CD4-positive, alpha-beta memory T cell (primary cell): ENCODE results near the gene RPRD1B. TPM values are rescaled to one million over a fixed set of nuclear protein-coding genes. Genes with fewer than 3 reads are reported as not detected.

ENCODE experiments used
- CTCF ChIA-PET: fragments of 350-600 bp; sonication (Branson Sonifier 250); formaldehyde crosslinking; loops from one replicate; lab custom pipeline; 2021; ENCODE audit warnings: inconsistent platforms; ENCODE audit not compliant: partially characterized antibody; lab: Charles Lee
- POLR2A ChIA-PET: fragments of 350-600 bp; sonication (Branson Sonifier 250); formaldehyde crosslinking; loops from one replicate; lab custom pipeline; 2021; ENCODE audit not compliant: partially characterized antibody; lab: Charles Lee
- DNase-seq, 5 donors: peaks; one replicate each; pipeline versions ENCODE4 v3.0.0 to v3.0.0-alpha.2; 2020 to 2022; ENCODE audit warnings: mixed read lengths in 1 of 5
- H3K27ac ChIP-seq: one replicate; pipeline ENCODE4 v1.7.0; 2013; ENCODE audit warnings: low read depth, low read length
- H3K27me3 ChIP-seq: 2 replicates; pipeline ENCODE4 v1.7.0; 2013; ENCODE audit warnings: mild to moderate bottlenecking, low read length, moderate library complexity; ENCODE audit not compliant: insufficient read depth
- H3K36me3 ChIP-seq: 2 replicates; pipeline ENCODE4 v1.7.0; 2013; ENCODE audit warnings: mild to moderate bottlenecking, low read length, moderate library complexity; ENCODE audit not compliant: insufficient read depth
- H3K4me1 ChIP-seq: 2 replicates; pipeline ENCODE4 v1.7.0; 2013; ENCODE audit warnings: mild to moderate bottlenecking, low read length, moderate library complexity; ENCODE audit not compliant: insufficient read depth
- H3K4me3 ChIP-seq, 2 donors: one replicate each; pipeline ENCODE4 v1.7.0; 2013; ENCODE audit warnings: low read length in 2 of 2, mild to moderate bottlenecking in 1 of 2
- H3K9me3 ChIP-seq, 2 donors: one replicate each; pipeline ENCODE4 v1.7.0; 2013; ENCODE audit warnings: low read length in 2 of 2, control low read depth in 1 of 2; ENCODE audit not compliant: control insufficient read depth in 1 of 2
- H3K27ac Mint-ChIP-seq, 7 donors: one replicate each; pipeline ENCODE4 v1.8.0; 2020 to 2021; ENCODE audit warnings: mixed read lengths in 7 of 7, mild to moderate bottlenecking in 6 of 7, inconsistent platforms in 3 of 7, moderate library complexity in 3 of 7
- H3K27me3 Mint-ChIP-seq, 2 donors: one replicate each; pipeline ENCODE4 v1.8.0; 2020 to 2021; ENCODE audit warnings: mixed read lengths in 2 of 2
- H3K36me3 Mint-ChIP-seq, 2 donors: one replicate each; pipeline ENCODE4 v1.8.0; 2020 to 2021; ENCODE audit warnings: mixed read lengths in 2 of 2, inconsistent platforms in 1 of 2, mild to moderate bottlenecking in 1 of 2
- H3K4me1 Mint-ChIP-seq, 4 donors: one replicate each; pipeline ENCODE4 v1.8.0; 2020 to 2021; ENCODE audit warnings: mixed read lengths in 4 of 4, mild to moderate bottlenecking in 1 of 4
- H3K4me3 Mint-ChIP-seq, 8 donors: one replicate each; pipeline ENCODE4 v1.8.0; 2020 to 2021; ENCODE audit warnings: mixed read lengths in 8 of 8, mild to moderate bottlenecking in 7 of 8, moderate library complexity in 6 of 8, inconsistent platforms in 3 of 8
- H3K9me3 Mint-ChIP-seq, 8 donors: one replicate each; pipeline ENCODE4 v1.8.0; 2020 to 2021; ENCODE audit warnings: mixed read lengths in 8 of 8, mild to moderate bottlenecking in 5 of 8, inconsistent platforms in 3 of 8, moderate library complexity in 1 of 8
- intact Hi-C: fragments of 100-400 bp; cut with micrococcal nuclease; formaldehyde crosslinking; loops from one replicate; pipeline ENCODE4 v1.15.1; 2023
- polyA plus RNA-seq, 2 donors: library from polyadenylated mRNA; unstranded; fragments of 300-500 nt; fragmentation: Illumina TruSeq; gene quantifications; one replicate each; pipeline ENCODE4 v1.2.3, GENCODE V29; 2021
- total RNA-seq, 2 experiments: library from RNA; stranded (reverse); gene quantifications; one replicate each; pipeline ENCODE4 v1.2.3, GENCODE V29; 2021

Gene RPRD1B
- total and polyA plus RNA-seq, 4 experiments from 2014 or later, result 3.7 to 43.8 (median 24.7) TPM

GRCh38 chr20:37994512-37994911, 39.0 kb upstream of the RPRD1B start:
- Histone ChIP-seq H3K9me3 (no peaks in the 10 kb centered on the region), H3K27me3 (no peaks in the 10 kb centered on the region), H3K4me1 (peaks cover 11% of the 10 kb centered on the region), H3K27ac (no peak overlapping the region), H3K36me3 (peaks cover 52% of the 10 kb centered on the region), H3K4me3 (no peak overlapping the region)
- Mint-ChIP-seq H3K27ac (peak overlapping the region in 1 of 7 donors; percentile 24), H3K36me3 (peaks cover 60 to 76% of the 10 kb centered on the region in 2 donors), H3K9me3 (no peaks in the 10 kb centered on the region), H3K4me3 (no peak overlapping the region), H3K27me3 (no peaks in the 10 kb centered on the region), H3K4me1 (peaks cover 16 to 26% (median 20%) of the 10 kb centered on the region in 4 donors)
- DNase-seq, result no peak
- ChIA-PET POLR2A (interaction anchor here (1.5 kb wide), 1 partner anchor 12 kb away, joined by 3 read pairs; no protein-coding TSS in a partner anchor), CTCF (interaction anchor here (1.0 kb wide), 1 partner anchor 14 kb away, joined by 4 read pairs; no protein-coding TSS in a partner anchor)
- intact Hi-C loops, result loop anchor here (5.0 kb wide), 2 partner anchors 342 to 432 kb away; no protein-coding TSS in a partner anchor

GRCh38 chr20:37995856-37996605, 37.5 kb upstream of the RPRD1B start:
- ChIA-PET CTCF (no interaction called here), POLR2A (interaction anchor here (1.5 kb wide), 1 partner anchor 10 kb away, joined by 3 read pairs; no protein-coding TSS in a partner anchor)
- peaks cover 67% of the 10 kb centered on the region for H3K36me3 ChIP-seq
- peaks cover 6 to 10% (median 8%) of the 10 kb centered on the region in 4 donors for H3K4me1 Mint-ChIP-seq
- no peak overlapping the region for H3K27ac ChIP-seq
- no peak overlapping the region for H3K4me3 Mint-ChIP-seq
- DNase-seq, result no peak
- no peaks in the 10 kb centered on the region for H3K27me3 Mint-ChIP-seq
- peaks cover 5% of the 10 kb centered on the region for H3K4me1 ChIP-seq
- H3K9me3 Mint-ChIP-seq, result no peaks in the 10 kb centered on the region
- intact Hi-C loops, result no loop called here
- H3K4me3 ChIP-seq, result no peak overlapping the region
- no peaks in the 10 kb centered on the region for H3K9me3 ChIP-seq
- H3K27ac Mint-ChIP-seq, result no peak overlapping the region
- no peaks in the 10 kb centered on the region for H3K27me3 ChIP-seq
- H3K36me3 Mint-ChIP-seq, result peaks cover 63 to 75% of the 10 kb centered on the region in 2 donors

GRCh38 chr20:37997516-37997915, 36.0 kb upstream of the RPRD1B start:
- POLR2A ChIA-PET, result no interaction called here

GRCh38 chr20:37999526-38000263, 33.9 kb upstream of the RPRD1B start:
- H3K27me3 Mint-ChIP-seq, result no peaks in the 10 kb centered on the region
- Histone ChIP-seq H3K4me3 (no peak overlapping the region), H3K27ac (no peak overlapping the region), H3K9me3 (no peaks in the 10 kb centered on the region), H3K36me3 (peaks cover 83% of the 10 kb centered on the region), H3K27me3 (no peaks in the 10 kb centered on the region), H3K4me1 (peaks cover 4% of the 10 kb centered on the region)
- peak overlapping the region in 2 of 7 donors; percentile 42 to 53 for H3K27ac Mint-ChIP-seq
- H3K36me3 Mint-ChIP-seq, result peaks cover 69 to 87% of the 10 kb centered on the region in 2 donors
- intact Hi-C loops, result no loop called here
- POLR2A ChIA-PET, result no interaction called here
- CTCF ChIA-PET, result no interaction called here
- no peaks in the 10 kb centered on the region for H3K9me3 Mint-ChIP-seq
- H3K4me3 Mint-ChIP-seq, result no peak overlapping the region
- no peak for DNase-seq
- peaks cover 0 to 4% (median 1%) of the 10 kb centered on the region in 4 donors for H3K4me1 Mint-ChIP-seq

More at GRCh38 chr20:37997516-37997915, 36.0 kb upstream of the RPRD1B start:
- intact Hi-C loops, result no loop called here
- Histone ChIP-seq H3K36me3 (peaks cover 75% of the 10 kb centered on the region), H3K9me3 (no peaks in the 10 kb centered on the region), H3K4me3 (no peak overlapping the region), H3K4me1 (peaks cover 4% of the 10 kb centered on the region), H3K27ac (no peak overlapping the region), H3K27me3 (no peaks in the 10 kb centered on the region)
- CTCF ChIA-PET, result interaction anchor here (1.0 kb wide), 1 partner anchor 10 kb away, joined by 4 read pairs; no protein-coding TSS in a partner anchor
- Mint-ChIP-seq H3K27me3 (no peaks in the 10 kb centered on the region), H3K4me3 (no peak overlapping the region), H3K27ac (peak overlapping the region in 2 of 7 donors; percentile 36 to 48), H3K9me3 (no peaks in the 10 kb centered on the region), H3K36me3 (peaks cover 65 to 78% of the 10 kb centered on the region in 2 donors), H3K4me1 (peaks cover 0 to 6% (median 3%) of the 10 kb centered on the region in 4 donors)
- no peak for DNase-seq

- ChIA-PET POLR2A (no interaction called here), CTCF (interaction anchor here (0.9 kb wide), 1 partner anchor 9 kb away, joined by 3 read pairs; no protein-coding TSS in a partner anchor)
- intact Hi-C loops, result no loop called here
- no peak overlapping the region for H3K4me3 ChIP-seq
- no peak overlapping the region for H3K27ac ChIP-seq
- H3K36me3 Mint-ChIP-seq, result peaks cover 69 to 86% of the 10 kb centered on the region in 2 donors
- no peak overlapping the region for H3K4me3 Mint-ChIP-seq
- peaks cover 77% of the 10 kb centered on the region for H3K36me3 ChIP-seq
- H3K9me3 ChIP-seq, result no peaks in the 10 kb centered on the region
- H3K4me1 Mint-ChIP-seq, result peaks cover 0 to 4% (median 1%) of the 10 kb centered on the region in 4 donors
- H3K27ac Mint-ChIP-seq, result peak overlapping the region in 1 of 7 donors; percentile 29
- DNase-seq, result no peak
- no peaks in the 10 kb centered on the region for H3K27me3 Mint-ChIP-seq
- H3K27me3 ChIP-seq, result no peaks in the 10 kb centered on the region
- no peaks in the 10 kb centered on the region for H3K9me3 Mint-ChIP-seq
- H3K4me1 ChIP-seq, result peaks cover 4% of the 10 kb centered on the region
These were observed 33.3 kb upstream of the RPRD1B start for GRCh38 chr20:38000293-38000692.

GRCh38 chr20:38001173-38001875, 32.2 kb upstream of the RPRD1B start:
- Histone ChIP-seq H3K9me3 (no peaks in the 10 kb centered on the region), H3K4me3 (no peak overlapping the region), H3K36me3 (peaks cover 68% of the 10 kb centered on the region), H3K27ac (no peak overlapping the region), H3K4me1 (peaks cover 4% of the 10 kb centered on the region), H3K27me3 (no peaks in the 10 kb centered on the region)
- H3K4me1 Mint-ChIP-seq, result peaks cover 0 to 6% (median 4%) of the 10 kb centered on the region in 4 donors
- no peaks in the 10 kb centered on the region for H3K9me3 Mint-ChIP-seq
- intact Hi-C loops, result no loop called here
- H3K27ac Mint-ChIP-seq, result peak overlapping the region in 1 of 7 donors; percentile 53
- no peaks in the 10 kb centered on the region for H3K27me3 Mint-ChIP-seq
- ChIA-PET CTCF (interaction anchor here (0.9 kb wide), 1 partner anchor 10 kb away, joined by 3 read pairs; no protein-coding TSS in a partner anchor), POLR2A (interaction anchor here (0.5 kb wide), 1 partner anchor 9 kb away, joined by 3 read pairs; no protein-coding TSS in a partner anchor)
- no peak for DNase-seq
- peaks cover 67 to 81% of the 10 kb centered on the region in 2 donors for H3K36me3 Mint-ChIP-seq
- H3K4me3 Mint-ChIP-seq, result no peak overlapping the region
